ENCODE results near the gene HYAL2. TPM values are rescaled to one million over a fixed set of nuclear protein-coding genes. Genes with fewer than 3 reads are reported as not detected.
A peak's percentile ranks its signal among the peaks of the same experiment; 100 is the strongest.

HYAL2 gene
- total RNA-seq, 1 donor from 2014 or later = 48.4 TPM

GRCh38 chr3:50293079-50293801 is 29.3 kb downstream of the HYAL2 start:
- Mint-ChIP-seq H3K9me3 (ENCODE audit: unreplicated experiment) (peaks cover 4% of the 10 kb centered on the region), H3K27me3 (ENCODE audit: unreplicated experiment) (peaks cover 2% of the 10 kb centered on the region), H3K36me3 (ENCODE audit: unreplicated experiment) (no peaks in the 10 kb centered on the region), H3K27ac (ENCODE audit: unreplicated experiment) (peak overlapping the region; percentile 93), H3K4me3 (ENCODE audit: unreplicated experiment) (peak overlapping the region; percentile 91), H3K4me1 (ENCODE audit: low read depth, unreplicated experiment) (peaks cover 8% of the 10 kb centered on the region)
- no peak for TF ChIP-seq CTCF (IDR thresholded peaks at IDR 0.05; ENCODE audit: partially characterized antibody, unreplicated experiment)
- no peak for DNase-seq

GRCh38 chr3:50292159-50293078 is 30.1 kb downstream of the HYAL2 start, which contains the start of gene IFRD2:
TSS of gene IFRD2 (minus strand) at chr3:50292429. CDS start at chr3:50292274, 155 bp downstream.
- DNase-seq = peak; percentile 95
- Mint-ChIP-seq H3K4me3 (ENCODE audit: unreplicated experiment) (peak within 1 kb of the TSS; percentile 91), H3K36me3 (ENCODE audit: unreplicated experiment) (no peaks in the 10 kb centered on the region), H3K27ac (ENCODE audit: unreplicated experiment) (peak within 1 kb of the TSS; percentile 93), H3K9me3 (ENCODE audit: unreplicated experiment) (peaks cover 4% of the 10 kb centered on the region), H3K27me3 (ENCODE audit: unreplicated experiment) (peaks cover 2% of the 10 kb centered on the region), H3K4me1 (ENCODE audit: low read depth, unreplicated experiment) (peaks cover 8% of the 10 kb centered on the region)
- TF ChIP-seq CTCF (IDR thresholded peaks at IDR 0.05; ENCODE audit: partially characterized antibody, unreplicated experiment) = no peak

- no peak overlapping the region for H3K4me3 Mint-ChIP-seq (ENCODE audit: unreplicated experiment)
- H3K9me3 Mint-ChIP-seq (ENCODE audit: unreplicated experiment) = peaks cover 4% of the 10 kb centered on the region
- TF ChIP-seq CTCF (IDR thresholded peaks at IDR 0.05; ENCODE audit: partially characterized antibody, unreplicated experiment) = no peak
- H3K27me3 Mint-ChIP-seq (ENCODE audit: unreplicated experiment) = peaks cover 2% of the 10 kb centered on the region
- H3K4me1 Mint-ChIP-seq (ENCODE audit: low read depth, unreplicated experiment) = peaks cover 8% of the 10 kb centered on the region
- H3K27ac Mint-ChIP-seq (ENCODE audit: unreplicated experiment) = no peak overlapping the region
- DNase-seq = no peak
- H3K36me3 Mint-ChIP-seq (ENCODE audit: unreplicated experiment) = no peaks in the 10 kb centered on the region
Observed at GRCh38 chr3:50290161-50290641, 32.3 kb downstream of the HYAL2 start.

GRCh38 chr3:50289130-50289529 is 33.4 kb downstream of the HYAL2 start:
- H3K9me3 Mint-ChIP-seq (ENCODE audit: unreplicated experiment) = peaks cover 4% of the 10 kb centered on the region
- H3K4me3 Mint-ChIP-seq (ENCODE audit: unreplicated experiment) = no peak overlapping the region
- DNase-seq = no peak
- H3K4me1 Mint-ChIP-seq (ENCODE audit: low read depth, unreplicated experiment) = peaks cover 8% of the 10 kb centered on the region
- no peak for TF ChIP-seq CTCF (IDR thresholded peaks at IDR 0.05; ENCODE audit: partially characterized antibody, unreplicated experiment)
- no peak overlapping the region for H3K27ac Mint-ChIP-seq (ENCODE audit: unreplicated experiment)
- peaks cover 2% of the 10 kb centered on the region for H3K27me3 Mint-ChIP-seq (ENCODE audit: unreplicated experiment)
- H3K36me3 Mint-ChIP-seq (ENCODE audit: unreplicated experiment) = no peaks in the 10 kb centered on the region

Measured in glutamatergic neuron (in vitro differentiated cells).